Fibroblast of the aortic adventitia (primary cell): ENCODE measurements around the gene TMEM106B. TPM values are rescaled to one million over a fixed set of nuclear protein-coding genes. Genes with fewer than 3 reads are reported as not detected.
"Not testable (repeated sequence)": the region's sequence is repeated elsewhere in the genome, so short reads cannot be mapped to it uniquely, and the experiment has no call there.

ENCODE experiments used
- DNase-seq: peaks from one replicate; pipeline ENCODE4 v3.0.0-alpha.2; 2010; ENCODE audit warnings: low read depth
- H3K4me3 ChIP-seq: 2 replicates; pipeline ENCODE4 v1.5.1; 2011; ENCODE audit warnings: low read depth, mild to moderate bottlenecking, control low read depth, low read length, moderate library complexity
- CTCF ChIP-seq: IDR thresholded peaks from 2 replicates; pipeline ENCODE4 v1.5.1; 2011; ENCODE audit warnings: mild to moderate bottlenecking, low read length, control low read depth, inconsistent platforms; ENCODE audit not compliant: insufficient read depth
- total RNA-seq: library from RNA; depleted of rRNA; stranded (reverse); fragments of >200 nt; gene quantifications from 2 replicates; pipeline ENCODE4 v1.2.3, GENCODE V29; 2012; ENCODE audit warnings: low replicate concordance

The TMEM106B gene
- total RNA-seq, 1 donor, result 146 TPM

- H3K4me3 ChIP-seq, result peak overlapping the region; percentile 91
- no peak for TF ChIP-seq CTCF
- DNase-seq, result peak; percentile 32
Measured at GRCh38 chr7:12211711-12212485, 804 bp downstream of the TMEM106B start.

- no peak for DNase-seq
- H3K4me3 ChIP-seq, result no peak overlapping the region
- TF ChIP-seq CTCF, result no peak
Measured at GRCh38 chr7:12217311-12217710, 6.2 kb downstream of the TMEM106B start.

GRCh38 chr7:12220389-12221046, 9.4 kb downstream of the TMEM106B start:
- no peak overlapping the region for H3K4me3 ChIP-seq
- DNase-seq, result peak; percentile 17
- no peak for TF ChIP-seq CTCF

- no peak for TF ChIP-seq CTCF
- peak; percentile 4 for DNase-seq
- H3K4me3 ChIP-seq, result no peak overlapping the region
Measured at GRCh38 chr7:12221414-12221813, 10.3 kb downstream of the TMEM106B start.

- no peak for TF ChIP-seq CTCF
- no peak overlapping the region for H3K4me3 ChIP-seq
- no peak for DNase-seq
Measured at GRCh38 chr7:12222889-12223579, 11.9 kb downstream of the TMEM106B start.

- not testable (repeated sequence) for DNase-seq
Measured at GRCh38 chr7:12225017-12225416, 13.9 kb downstream of the TMEM106B start.

GRCh38 chr7:12226756-12227155, 15.7 kb downstream of the TMEM106B start:
- DNase-seq, result no peak
- TF ChIP-seq CTCF, result no peak
- H3K4me3 ChIP-seq, result no peak overlapping the region

More at GRCh38 chr7:12225017-12225416, 13.9 kb downstream of the TMEM106B start:
- not testable (repeated sequence) for H3K4me3 ChIP-seq
